NOMO-1 treated with dmso at 0.1 percent for 144 hours (cell line): ENCODE measurements around the gene RAPGEF2.
"Not testable (repeated sequence)": the region's sequence is repeated elsewhere in the genome, so short reads cannot be mapped to it uniquely, and the experiment has no call there.

ENCODE experiments used
- DNase-seq: peaks from one replicate; lab custom pipeline; 2025; ENCODE audit not compliant: unreplicated experiment; lab: John Stamatoyannopoulos, UW

The RAPGEF2 gene, protein sequence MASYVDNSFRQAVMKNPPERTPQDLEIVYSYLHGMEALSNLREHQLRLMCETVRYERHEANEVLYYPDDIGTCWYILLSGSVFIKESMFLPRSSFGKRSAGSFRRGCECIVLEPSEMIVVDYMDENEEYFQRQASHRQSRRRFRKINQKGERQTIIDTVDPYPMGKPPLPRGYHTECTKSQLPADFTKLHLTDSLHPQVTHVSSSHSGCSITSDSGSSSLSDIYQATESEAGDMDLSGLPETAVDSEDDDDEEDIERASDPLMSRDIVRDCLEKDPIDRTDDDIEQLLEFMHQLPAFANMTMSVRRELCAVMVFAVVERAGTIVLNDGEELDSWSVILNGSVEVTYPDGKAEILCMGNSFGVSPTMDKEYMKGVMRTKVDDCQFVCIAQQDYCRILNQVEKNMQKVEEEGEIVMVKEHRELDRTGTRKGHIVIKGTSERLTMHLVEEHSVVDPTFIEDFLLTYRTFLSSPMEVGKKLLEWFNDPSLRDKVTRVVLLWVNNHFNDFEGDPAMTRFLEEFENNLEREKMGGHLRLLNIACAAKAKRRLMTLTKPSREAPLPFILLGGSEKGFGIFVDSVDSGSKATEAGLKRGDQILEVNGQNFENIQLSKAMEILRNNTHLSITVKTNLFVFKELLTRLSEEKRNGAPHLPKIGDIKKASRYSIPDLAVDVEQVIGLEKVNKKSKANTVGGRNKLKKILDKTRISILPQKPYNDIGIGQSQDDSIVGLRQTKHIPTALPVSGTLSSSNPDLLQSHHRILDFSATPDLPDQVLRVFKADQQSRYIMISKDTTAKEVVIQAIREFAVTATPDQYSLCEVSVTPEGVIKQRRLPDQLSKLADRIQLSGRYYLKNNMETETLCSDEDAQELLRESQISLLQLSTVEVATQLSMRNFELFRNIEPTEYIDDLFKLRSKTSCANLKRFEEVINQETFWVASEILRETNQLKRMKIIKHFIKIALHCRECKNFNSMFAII (N-terminal part only)

GRCh38 chr4:159102622-159103383, at the start of gene RAPGEF2:
RAPGEF2 (plus strand) TSS chr4:159103079; CDS start chr4:159104163, 1,084 bp downstream.
- peak; percentile 93 for DNase-seq

GRCh38 chr4:159055833-159056232, 47.0 kb upstream of the RAPGEF2 start:
- no peak for DNase-seq

DNA sequence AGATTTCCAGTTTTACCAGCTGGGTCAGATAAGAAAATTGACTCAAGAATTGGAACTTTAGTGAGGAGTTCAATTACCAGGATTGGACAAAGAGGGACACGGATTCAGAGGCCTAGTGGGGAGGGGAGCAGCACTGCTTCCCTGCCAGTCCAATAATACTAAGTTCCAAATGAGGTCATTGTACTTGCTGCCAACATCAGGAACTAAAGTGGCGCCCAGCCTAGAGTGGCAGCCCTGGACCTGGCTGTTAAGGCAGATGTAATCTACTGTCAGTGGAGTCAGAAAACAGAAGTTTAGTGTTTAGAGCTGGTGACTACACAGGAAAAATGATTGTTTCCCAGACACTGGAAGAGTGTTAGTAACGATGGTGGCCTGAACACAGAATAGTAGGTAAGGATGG, 42.7 kb upstream of the RAPGEF2 start:
- no peak for DNase-seq

GRCh38 chr4:159062381-159062780, 40.5 kb upstream of the RAPGEF2 start:
- no peak for DNase-seq

- DNase-seq = no peak
Measured at GRCh38 chr4:159065513-159066240, 37.2 kb upstream of the RAPGEF2 start.

DNA sequence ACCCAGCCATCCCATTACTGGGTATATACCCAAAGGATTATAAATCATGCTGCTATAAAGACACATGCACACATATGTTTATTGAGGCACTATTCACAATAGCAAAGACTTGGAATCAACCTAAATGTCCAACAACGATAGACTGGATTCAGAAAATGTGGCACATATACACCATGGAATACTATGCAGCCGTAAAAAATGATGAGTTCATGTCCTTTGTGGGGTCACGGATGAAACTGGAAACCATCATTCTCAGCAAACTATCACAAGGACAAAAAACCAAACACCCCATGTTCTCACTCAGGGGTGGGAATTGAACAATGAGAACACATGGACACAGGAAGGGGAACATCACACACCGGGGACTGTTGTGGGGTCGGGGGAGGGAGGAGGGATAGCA, 34.7 kb upstream of the RAPGEF2 start:
- DNase-seq = not testable (repeated sequence)

DNA sequence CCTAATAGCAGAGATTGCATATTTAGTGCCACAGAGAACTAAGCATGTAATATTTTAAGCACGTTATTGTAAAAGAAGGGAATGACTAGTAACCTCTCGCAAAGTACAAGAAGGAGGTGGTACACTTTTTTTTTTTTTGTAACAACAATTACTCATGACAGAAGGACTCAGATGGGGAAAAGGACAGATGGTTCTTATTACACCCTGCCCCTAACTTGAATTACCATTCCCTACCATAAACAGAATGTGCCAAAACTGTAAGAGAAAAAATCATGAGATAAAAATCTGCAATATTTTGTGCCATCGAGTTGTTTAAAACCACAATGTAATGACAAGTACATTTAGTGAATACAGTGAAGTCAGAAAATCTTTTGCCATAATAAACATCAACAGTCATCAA, 33.0 kb upstream of the RAPGEF2 start:
- no peak for DNase-seq

DNA sequence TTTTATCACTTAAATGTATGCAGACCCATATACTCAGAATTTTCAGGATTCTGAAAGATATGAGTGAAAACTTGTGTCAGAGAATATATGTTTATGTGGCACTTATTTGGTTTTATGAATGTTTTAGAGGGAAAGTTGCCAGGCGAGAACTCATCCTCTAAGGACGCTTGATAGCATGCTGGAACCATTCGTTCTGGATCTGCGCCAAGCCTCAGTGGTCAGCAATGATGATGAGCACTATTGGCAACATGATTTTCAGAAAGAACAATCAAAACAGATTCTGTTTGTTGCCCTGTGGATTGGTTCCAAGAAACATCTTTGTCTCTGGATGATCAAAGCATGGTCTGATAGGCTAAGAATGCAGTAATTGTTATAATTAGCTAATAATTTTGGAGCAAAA, 32.1 kb upstream of the RAPGEF2 start:
- DNase-seq = no peak

DNA sequence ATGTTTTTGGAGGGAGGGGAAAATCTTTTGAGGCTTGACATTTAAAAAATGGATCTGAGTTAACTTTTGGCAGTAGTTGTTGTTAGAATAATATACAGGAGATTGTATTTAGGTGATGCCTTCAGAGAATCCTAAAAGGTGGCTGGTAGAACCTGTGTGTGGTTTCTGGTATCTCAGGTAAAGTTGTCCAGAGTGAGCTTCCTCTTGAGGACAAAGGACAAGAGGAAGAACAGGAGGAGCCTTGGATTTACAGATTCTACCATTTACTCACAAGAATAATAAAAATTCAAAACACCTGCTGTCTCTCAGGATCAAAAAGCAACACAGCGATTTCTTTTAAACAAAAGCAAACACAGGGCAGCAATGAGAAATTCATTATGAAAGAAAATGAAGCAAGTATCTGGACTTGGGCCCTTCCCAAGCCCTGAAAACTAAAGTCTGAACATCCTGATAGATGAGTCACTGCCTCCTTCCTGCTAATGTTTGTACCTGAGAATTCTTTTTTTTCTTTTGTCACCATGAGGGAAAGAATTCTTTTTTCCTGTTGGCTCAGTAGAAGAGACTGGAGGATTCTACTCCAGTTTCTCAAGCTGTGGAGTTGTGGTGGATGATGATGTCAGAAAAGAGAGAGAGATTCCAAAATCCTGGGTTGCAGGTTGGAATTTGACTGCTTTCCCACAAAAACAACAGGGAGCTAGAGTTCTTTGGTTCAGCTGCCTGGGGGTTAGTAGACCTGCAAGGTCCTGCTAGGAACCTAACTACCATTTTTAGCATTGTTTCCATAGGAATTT, 31.5 kb upstream of the RAPGEF2 start:
- no peak for DNase-seq

DNA sequence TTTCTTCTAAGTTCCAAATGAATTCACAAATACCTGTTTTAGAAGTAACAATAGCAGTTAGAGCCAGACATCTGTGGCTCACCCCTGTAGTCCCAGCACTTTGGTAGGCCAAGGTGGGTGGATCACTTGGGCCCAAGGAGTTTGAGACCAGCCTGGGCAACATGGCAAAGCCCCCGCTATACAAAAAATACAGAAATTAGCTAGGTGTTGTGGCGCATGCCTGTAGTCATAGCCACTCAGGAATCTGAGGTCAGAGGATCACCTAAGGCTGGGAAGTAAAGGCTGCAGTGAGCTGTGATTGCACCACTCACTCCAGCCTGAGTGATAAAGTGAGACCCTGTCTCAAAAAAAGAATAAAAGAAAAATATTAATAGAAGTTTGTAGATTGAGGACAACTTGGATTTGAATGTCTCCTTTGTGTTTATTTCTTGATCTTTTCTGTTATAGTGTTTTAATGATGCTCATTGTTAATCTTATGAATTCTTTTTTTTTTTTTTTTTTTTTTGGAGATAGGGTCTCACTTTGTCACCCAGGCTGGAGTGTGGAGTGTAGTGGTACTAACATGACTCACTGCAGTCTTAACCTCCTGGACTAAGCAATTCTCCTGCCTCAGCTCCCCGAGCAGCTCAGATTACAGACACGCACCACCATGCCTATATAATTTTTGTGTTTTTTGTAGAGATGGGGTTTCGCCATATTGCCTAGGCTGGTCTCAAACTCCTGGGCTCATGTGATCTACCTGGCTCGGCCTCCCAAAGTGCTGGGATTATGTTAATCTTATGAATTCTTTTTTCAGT, 30.7 kb upstream of the RAPGEF2 start:
- DNase-seq = no peak

- DNase-seq = no peak
Measured at GRCh38 chr4:159075531-159075932, 27.3 kb upstream of the RAPGEF2 start.

DNA sequence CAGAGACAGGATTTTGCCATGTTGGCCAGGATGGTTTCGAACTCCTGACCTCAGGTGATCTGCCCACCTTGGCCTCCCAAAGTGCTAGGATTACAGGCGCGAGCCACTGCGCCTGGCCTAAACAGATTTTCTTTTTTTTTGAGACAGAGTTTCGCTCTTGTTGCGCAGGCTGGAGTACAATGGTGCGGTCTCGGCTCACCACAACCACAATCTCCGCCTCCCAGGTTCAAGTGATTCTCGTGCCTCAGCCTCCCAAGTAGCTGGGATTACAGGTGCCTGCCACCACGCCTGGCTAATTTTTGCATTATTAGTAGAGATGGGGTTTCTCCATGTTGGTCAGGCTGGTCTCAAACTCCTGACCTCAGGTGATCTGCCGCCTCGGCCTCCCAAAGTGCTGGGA, 25.9 kb upstream of the RAPGEF2 start:
- DNase-seq = not testable (repeated sequence)

DNA sequence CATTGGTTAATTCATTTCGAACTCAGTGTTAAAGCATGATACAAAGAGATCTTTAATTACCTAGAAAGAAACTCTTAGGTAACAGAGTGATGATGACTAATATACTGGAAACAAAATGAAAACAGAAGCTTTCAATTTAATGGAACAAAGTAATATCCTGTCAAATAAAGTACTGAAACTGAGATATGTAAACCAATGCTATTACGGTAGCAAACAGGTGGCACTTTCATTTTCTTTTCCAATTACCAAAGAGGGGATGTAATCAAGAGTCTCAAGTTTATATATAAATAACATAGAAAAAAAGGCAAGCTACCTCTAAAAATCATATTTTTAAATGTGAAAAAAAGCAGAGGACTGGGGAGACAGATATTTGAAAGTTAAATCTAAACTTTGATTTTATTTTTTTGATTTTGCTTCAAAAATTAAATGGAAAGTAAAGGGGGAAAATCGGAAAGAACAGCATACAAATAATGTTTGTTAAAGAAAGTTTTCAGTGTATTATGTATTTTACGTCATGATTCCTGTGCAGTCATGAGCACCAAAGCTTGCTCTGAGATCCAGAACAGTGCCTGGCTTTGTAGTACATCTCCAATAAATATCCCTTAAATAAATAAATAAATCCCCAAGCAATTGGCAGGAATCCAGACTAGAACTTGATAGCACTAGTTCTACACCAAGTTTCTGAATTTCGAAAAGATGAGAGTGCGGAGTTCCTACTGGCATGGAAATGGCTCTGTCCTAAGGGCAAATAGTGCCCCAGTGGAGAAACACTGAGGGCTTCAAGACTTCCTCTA, 25.0 kb upstream of the RAPGEF2 start:
- DNase-seq = no peak

- DNase-seq = no peak
Measured at GRCh38 chr4:159079074-159079473, 23.8 kb upstream of the RAPGEF2 start.

- no peak for DNase-seq
Measured at GRCh38 chr4:159086606-159087005, 16.3 kb upstream of the RAPGEF2 start.

- DNase-seq = no peak
Measured at GRCh38 chr4:159090255-159090654, 12.6 kb upstream of the RAPGEF2 start.

GRCh38 chr4:159094156-159094555, 8.7 kb upstream of the RAPGEF2 start:
- not testable (repeated sequence) for DNase-seq

GRCh38 chr4:159096434-159096833, 6.4 kb upstream of the RAPGEF2 start:
- DNase-seq = no peak
